Limb (tissue), 2 donors: ENCODE measurements around the gene ECT2L.
"Not testable (repeated sequence)": the region's sequence is repeated elsewhere in the genome, so short reads cannot be mapped to it uniquely, and the experiment has no call there.

Experiments
- DNase-seq, 2 donors: peaks; one replicate each; pipeline ENCODE4 v3.0.0-alpha.2; 2016; ENCODE audit errors: extremely low spot score in 2 of 2

The ECT2L gene

GRCh38 chr6:138926579-138926978 is 130.7 kb downstream of the ECT2L start:
- DNase-seq: no peak

- no peak for DNase-seq
These were observed 135.8 kb downstream of the ECT2L start for GRCh38 chr6:138931660-138932059.

- not testable (repeated sequence) for DNase-seq
These were observed 141.0 kb downstream of the ECT2L start for GRCh38 chr6:138936873-138937272.

- no peak for DNase-seq
These were observed 147.3 kb downstream of the ECT2L start for GRCh38 chr6:138943089-138943625.

- no peak for DNase-seq
These were observed 148.5 kb downstream of the ECT2L start for GRCh38 chr6:138944412-138944811.

GRCh38 chr6:138945354-138945753 is 149.5 kb downstream of the ECT2L start:
- DNase-seq: no peak

GRCh38 chr6:138948004-138948403 is 152.1 kb downstream of the ECT2L start:
- DNase-seq: no peak

GRCh38 chr6:138948546-138949179 is 152.8 kb downstream of the ECT2L start:
- DNase-seq: no peak

GRCh38 chr6:138953451-138953850 is 157.6 kb downstream of the ECT2L start:
- DNase-seq: no peak
